Stimulated activated CD4-positive, alpha-beta T cell treated with anti-CD3 and anti-CD28 coated beads, Interleukin-2, amount 100 ng/mL, for 24 hours (primary cell): Measurements from ENCODE around the gene CRTAP.
"Not testable (repeated sequence)": the region's sequence is repeated elsewhere in the genome, so short reads cannot be mapped to it uniquely, and the experiment has no call there.

Experiments
- DNase-seq, 2 donors: peaks; one replicate each; pipeline ENCODE4 v3.0.0-alpha.2; 2020

Gene CRTAP

DNA sequence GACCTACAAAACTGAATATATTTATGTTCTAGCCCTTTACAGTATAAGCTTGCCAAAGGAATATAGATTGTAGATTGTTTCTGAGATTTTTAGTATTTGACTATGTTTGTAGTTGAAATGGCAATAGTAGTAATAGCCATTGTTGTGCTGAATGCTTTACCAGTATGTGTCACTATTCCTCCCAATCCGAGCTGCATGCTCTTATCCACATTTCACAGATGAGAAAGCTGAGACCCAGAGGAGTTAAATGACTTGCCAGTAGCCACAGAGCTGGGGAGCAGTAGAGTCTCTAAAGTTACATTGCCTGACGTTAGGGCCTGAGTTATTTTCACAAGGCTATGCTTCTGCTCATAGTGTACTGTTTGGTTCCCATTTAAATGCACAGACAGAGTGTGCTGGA lies 13.6 kb upstream of the CRTAP start:
- DNase-seq: no peak

GRCh38 chr3:33103034-33103433 lies 10.8 kb upstream of the CRTAP start:
- DNase-seq: no peak

DNA sequence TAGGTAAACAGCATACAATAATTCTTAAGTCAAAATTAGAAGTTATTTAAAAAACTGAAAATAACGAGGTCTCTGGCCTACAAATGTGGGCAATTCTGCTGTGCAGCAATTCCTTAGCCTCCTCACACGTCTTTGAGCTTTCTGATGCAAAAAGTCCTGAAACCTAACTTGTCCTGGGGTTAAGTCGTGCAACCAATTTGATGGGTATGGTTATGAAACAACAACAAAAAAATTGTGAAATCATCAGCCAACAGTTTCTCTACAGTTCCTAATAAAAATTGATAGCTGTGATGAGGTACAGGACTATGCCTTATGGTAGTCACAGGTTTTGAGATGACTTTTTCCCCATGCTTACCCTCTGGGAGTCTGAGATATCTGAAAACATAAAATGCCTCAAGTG lies 10.3 kb upstream of the CRTAP start:
- no peak for DNase-seq

GRCh38 chr3:33104803-33105202 lies 9.0 kb upstream of the CRTAP start:
- DNase-seq: no peak

- no peak for DNase-seq
Observed at GRCh38 chr3:33105341-33105948, 8.4 kb upstream of the CRTAP start.

- DNase-seq: not testable (repeated sequence)
Observed at GRCh38 chr3:33106854-33107253, 7.0 kb upstream of the CRTAP start.

- DNase-seq: no peak
Observed at GRCh38 chr3:33111581-33111980, 2.2 kb upstream of the CRTAP start.

DNA sequence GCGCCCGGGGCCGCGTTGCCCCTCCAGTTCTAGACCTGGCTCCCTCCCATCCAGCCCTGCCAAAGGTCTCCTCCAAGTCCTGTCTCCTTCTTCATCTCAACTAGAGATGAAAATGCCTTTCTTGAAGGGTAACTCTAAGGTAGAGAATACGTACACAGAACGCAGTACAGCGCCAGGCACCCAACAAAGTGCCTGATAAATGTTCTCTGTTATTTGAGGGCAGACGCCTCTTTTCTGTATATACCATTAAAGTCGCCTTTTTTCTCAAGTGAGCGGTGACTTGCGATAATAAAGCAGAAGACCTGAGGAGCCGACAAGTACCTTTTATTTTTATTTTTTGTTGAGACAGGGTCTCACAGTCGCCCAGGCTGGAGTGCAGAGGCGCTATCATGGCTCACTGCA lies 809 bp downstream of the CRTAP start:
- no peak for DNase-seq

DNA sequence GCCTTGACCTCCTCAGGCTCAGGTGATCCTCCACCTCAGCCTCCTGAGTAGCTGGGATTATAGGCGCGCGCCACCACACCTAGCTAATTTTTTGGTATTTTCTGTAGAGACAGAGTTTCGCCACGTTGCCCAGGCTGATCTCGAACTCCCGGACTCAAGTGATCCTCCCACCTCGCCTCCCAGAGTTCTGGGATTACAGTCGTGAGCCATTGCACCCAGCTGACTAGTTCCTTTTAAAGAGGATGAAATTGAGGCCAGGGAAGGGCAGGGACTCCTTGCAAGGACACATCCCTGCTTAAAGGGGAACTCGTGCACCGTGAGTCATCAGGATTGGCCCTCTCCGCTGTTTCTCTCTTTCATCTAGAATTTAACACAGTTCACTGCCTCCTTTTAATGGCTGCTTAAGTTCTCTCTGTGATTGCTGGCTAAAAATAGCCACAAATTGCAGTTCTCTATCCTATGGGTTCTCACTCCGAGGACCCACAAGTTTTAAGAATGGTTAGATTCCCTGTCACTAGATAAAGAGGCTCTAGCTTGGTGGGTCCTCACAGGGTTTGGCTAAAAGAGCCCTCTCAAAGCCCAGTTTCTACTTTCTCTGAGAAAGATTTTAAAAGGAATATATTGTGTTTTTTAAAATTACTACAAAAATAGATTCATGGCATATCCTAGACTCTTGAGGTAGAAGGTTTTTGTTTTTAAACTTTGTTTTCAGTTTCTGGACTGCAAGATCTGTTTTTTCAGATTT lies 1.4 kb downstream of the CRTAP start:
- no peak for DNase-seq

DNA sequence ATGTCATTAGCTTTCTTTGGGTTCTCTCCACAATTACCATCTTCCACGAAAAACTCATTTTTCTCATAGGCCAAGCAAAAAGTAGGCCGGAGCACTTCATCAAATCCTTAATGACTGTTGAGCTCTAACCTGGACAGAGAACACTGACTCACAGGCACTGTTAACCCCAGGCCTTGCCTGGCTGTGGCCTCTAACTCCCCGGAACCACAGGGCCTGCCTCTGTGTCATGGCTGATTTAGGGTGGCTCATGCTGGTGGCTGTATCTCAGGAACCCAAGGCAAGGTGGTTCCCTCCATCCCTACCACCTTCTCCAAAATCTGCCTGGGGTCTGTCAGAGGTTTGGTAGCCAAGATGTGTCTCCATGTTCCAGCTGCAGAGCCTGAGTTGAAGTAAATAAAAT lies 3.6 kb downstream of the CRTAP start:
- DNase-seq: no peak

DNA sequence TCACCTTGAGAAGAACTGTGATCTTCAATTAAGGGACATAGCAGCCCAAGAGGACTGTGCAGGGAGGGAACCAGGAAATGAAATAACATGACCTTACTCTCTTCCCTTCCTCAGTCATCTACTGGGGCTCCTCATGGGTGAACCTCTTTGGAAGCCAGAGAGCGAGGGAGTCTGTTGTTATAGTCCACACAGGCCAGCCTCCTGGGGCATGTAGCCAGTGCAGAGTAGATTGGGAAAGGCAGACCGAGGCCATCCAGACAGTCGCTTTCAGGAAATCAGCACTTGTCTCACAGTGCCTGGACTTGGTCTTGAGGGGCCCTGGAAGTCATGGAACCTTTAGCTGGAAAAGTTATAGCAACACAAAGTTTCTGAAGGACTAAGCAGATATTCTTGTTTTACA lies 6.1 kb downstream of the CRTAP start:
- DNase-seq: no peak

DNA sequence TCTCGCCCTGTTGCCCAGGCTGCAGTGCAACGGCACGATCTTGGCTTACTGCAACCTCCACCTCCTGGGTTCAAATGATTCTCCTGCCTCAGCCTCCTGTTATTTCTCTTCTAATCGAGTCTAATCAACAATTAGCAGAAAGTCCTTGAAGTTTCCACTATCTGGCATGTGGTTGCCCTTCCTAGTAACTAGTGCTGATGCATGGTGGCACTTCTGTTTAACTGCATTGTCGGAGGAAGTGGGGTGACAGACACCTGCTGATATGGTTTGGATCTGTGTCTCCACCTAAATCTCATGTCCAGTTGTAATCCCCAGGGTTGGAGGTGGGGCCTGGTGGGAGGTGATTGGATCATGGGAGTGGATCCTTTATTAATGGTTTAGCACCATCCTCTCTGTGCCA lies 9.2 kb downstream of the CRTAP start:
- no peak for DNase-seq

DNA sequence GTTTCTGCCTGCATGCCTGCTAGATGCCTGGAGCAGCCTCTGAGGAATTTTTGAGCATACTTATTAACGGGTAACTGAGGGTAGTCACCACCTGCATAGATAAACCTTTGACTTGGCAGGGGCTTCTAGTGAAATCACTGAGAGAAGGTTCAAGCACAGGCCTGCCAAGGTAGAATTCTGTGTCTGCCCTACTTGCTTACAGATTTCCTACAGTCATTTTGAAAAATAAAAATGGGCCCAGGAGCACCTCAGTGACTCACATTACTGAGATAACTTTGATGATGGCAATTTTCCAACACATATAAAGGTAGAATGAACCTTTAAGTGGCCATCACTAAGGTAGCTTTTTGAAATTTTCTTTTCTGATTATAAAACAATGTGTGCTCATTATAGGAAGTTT lies 10.8 kb downstream of the CRTAP start:
- no peak for DNase-seq

DNA sequence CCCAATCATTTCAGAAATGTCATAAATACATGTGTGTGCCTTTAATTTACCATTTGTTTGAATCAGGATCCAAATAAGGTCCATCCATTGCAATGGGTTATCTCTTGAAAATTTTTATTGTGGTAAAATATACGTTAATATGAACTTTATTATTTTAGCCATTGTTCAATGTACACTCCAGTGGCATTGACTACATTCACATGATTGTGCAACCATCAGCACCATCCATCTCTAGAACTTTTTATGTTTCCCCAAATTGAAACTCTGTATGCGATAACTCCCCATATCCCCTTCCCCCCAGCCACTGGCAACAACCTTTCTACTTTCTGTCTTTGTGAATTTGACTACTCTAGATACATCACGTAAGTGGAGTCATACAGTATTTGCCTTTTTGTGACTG lies 12.0 kb downstream of the CRTAP start:
- no peak for DNase-seq

GRCh38 chr3:33128706-33129105 lies 14.9 kb downstream of the CRTAP start:
- DNase-seq: no peak

DNA sequence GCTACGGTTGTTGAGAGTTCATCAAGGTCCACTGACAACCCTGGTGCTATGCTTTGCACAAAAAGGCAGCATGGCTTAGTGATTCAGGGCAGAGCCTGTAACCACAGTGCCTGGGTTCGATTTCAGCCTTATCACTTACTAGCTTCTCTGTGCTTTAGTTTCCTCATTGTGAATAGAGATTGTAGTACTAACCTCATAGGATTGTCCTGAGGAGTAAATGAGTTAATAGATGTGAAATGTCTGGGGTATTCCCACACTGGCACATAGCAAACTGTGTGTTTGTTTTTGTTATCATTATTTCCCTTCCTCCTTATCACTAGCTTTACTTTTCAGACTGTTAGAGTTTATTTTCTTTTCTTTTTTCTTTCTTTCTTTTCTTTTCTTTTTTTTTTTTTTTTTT lies 16.3 kb downstream of the CRTAP start:
- no peak for DNase-seq

DNA sequence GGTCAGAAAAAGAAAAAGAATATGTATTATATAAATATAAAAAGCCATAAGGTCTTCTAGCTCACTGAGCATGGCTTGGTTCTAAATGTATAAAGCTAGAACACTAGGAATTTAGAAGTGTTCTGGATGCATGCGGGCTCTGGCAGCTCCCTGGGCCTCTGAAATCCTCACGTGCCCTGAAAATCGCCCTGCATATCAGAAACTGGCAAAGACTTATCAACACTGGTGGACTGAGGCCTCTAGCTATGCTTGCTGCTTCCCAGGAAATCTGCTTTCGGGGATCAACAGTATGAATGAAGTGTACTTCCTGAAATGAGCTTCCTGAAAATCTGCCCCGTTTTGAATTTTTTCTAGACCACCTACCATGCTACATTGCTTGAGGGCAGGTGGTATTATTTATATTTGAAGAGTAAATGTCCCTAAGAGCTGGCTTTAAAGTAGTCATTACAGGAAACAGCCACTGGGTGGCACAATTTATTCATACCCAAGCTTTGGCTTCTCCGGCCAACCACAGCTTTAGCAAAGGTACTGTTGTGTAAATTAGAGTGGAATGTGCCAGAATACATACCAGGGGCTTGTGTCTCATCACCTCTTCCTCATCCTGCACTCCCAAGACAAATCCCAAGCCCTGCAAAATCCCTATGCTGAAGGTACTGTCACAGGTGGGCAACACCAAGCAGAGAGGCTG lies 17.7 kb downstream of the CRTAP start:
- peak; percentile 15 to 41 for DNase-seq

DNA sequence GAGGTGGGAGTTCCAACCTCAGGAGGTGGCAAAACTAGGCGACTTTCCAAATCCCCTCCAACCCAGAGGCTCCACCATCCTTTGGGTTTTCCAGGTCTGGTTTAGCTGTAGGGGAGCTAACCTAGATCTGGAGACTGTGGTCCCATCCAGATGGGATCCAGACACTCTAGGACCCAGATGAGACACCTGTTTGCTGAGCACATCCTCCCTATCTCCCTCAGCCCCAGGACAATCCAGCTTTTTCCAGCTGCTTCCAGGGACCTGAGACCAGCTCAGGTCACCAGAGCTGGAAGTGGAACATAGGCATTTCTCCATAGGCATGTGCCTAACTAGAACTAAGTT lies 18.2 kb downstream of the CRTAP start:
- no peak for DNase-seq

DNA sequence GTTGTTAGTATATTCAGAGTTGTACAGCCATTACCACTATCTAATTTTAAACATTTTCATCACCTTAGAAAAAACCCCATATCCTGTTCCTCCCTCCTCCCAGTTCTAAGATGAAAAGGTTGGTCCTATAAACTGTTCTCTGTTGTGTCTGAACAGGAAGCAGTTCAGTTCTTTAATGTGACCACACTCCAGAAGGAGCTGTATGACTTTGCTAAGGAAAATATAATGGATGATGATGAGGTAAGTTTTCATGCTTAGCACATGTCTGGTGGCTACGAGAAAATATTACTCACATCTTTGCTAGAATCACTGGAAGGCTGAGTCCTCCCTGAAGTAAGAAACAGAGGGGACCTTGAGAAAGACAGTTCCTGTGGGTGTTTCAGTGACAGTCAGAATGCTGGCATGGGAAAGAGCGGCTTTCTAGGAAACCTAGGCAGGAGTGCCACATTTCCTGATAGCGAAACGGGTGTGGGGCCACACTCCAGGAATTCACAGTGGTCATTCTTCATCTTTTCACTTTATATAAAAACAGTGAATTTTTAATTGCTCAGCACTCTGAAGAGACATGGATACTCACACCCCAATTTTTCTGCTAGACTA lies 20.3 kb downstream of the CRTAP start:
- DNase-seq: no peak

DNA sequence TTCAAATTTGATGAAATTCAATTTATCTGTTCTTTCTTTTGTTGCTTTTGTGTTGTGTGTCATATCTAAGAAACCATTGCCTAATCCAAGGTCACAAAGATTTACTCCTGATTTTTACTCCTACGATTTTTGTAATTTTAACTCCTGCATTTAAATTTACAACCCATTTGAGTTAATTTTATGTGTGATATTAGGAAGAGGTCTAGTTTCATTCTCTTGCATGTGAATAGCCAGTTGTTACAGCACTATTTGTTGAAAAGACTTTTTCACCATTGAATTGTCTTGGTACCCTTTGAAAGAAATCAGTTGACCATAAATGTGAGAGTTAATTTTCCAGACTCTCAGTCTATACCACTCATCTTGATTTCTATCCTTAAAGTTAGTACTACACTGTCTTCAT lies 23.9 kb downstream of the CRTAP start:
- DNase-seq: no peak

- DNase-seq: not testable (repeated sequence)
Observed at GRCh38 chr3:33139006-33139623, 25.3 kb downstream of the CRTAP start.

DNA sequence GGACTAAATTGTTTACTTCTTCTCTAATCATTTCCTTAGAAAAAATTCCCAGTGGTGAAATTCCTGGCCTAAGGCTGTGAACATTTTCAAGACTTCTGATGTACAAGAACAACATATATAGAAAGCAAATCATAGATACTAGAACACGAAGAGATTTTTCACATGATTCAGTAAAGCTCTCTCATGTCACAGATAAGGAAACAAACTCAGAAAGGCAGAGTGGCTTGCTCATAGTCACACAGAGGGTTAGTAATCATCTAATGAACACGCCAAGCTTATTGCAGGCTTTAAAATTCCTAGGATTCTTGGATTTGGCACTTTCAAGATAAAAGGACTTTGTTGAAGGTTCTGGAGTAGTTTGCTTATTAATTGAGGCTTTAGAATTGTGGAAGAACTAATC lies 26.2 kb downstream of the CRTAP start:
- no peak for DNase-seq

DNA sequence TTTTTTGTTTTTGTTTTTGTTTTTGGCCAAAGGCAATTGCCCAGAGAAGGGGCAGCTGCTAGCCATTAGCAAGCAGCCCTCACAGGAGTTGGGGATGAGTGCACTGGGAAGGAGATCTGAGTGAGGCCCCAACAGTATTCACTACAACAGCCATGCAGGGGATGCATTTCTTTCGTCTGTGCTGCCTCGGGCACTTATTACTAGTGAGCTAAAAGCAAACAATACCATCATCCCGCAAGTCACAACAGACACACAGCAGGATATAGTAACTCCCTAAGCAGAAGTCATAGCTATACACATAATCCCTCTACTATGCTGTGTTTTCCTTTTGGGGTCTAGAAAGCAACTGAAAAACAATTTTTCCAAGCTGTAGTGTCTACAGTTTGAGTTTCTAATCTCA lies 27.2 kb downstream of the CRTAP start:
- no peak for DNase-seq

DNA sequence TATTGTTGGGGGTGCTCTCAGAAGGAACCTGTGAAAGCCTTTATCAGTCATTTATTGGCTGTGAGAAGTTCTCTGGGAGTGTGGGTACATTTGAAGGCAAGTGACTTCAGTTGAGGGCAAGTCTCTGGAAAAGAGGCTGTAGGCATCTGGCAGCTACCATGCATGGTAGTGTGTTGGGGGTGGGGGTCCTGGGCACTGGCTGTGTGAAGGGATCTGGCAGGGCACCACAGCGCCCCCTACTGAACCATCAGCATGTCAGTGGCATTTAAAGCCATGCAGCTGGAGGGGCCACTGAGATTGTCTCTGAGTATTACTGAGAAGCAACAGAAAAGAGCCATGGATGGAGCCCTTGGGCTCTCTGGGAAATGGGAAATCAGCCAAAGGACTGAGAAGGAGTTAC lies 30.6 kb downstream of the CRTAP start:
- peak; percentile 22 to 44 for DNase-seq
